Dendritic cell treated with granulocyte-macrophage colony-stimulating factor and Interleukin-4, amounts not matched to agents 40 ng/mL and 50 ng/mL, for 4 days (primary cell): ENCODE measurements around the gene CLEC18B.
"Not testable (repeated sequence)": the region's sequence is repeated elsewhere in the genome, so short reads cannot be mapped to it uniquely, and the experiment has no call there.

Experiments
- H3K27ac Mint-ChIP-seq: one replicate; pipeline ENCODE4 v1.8.0; 2022; ENCODE audit warnings: mild to moderate bottlenecking, mixed read lengths
- H3K27me3 Mint-ChIP-seq: one replicate; pipeline ENCODE4 v1.8.0; 2022; ENCODE audit warnings: mild to moderate bottlenecking, mixed read lengths
- H3K36me3 Mint-ChIP-seq: one replicate; pipeline ENCODE4 v1.8.0; 2022; ENCODE audit warnings: low read depth, mixed read lengths
- H3K4me1 Mint-ChIP-seq: one replicate; pipeline ENCODE4 v1.8.0; 2022; ENCODE audit warnings: low read depth, mixed read lengths
- H3K4me3 Mint-ChIP-seq: one replicate; pipeline ENCODE4 v1.8.0; 2022; ENCODE audit warnings: mild to moderate bottlenecking, moderate library complexity, mixed read lengths
- H3K9me3 Mint-ChIP-seq: one replicate; pipeline ENCODE4 v1.8.0; 2022; ENCODE audit warnings: mixed read lengths
- intact Hi-C: fragments of 100-400 bp; cut with micrococcal nuclease; formaldehyde crosslinking; loops from one replicate; pipeline ENCODE4 v1.15.0; 2022

CLEC18B gene

DNA sequence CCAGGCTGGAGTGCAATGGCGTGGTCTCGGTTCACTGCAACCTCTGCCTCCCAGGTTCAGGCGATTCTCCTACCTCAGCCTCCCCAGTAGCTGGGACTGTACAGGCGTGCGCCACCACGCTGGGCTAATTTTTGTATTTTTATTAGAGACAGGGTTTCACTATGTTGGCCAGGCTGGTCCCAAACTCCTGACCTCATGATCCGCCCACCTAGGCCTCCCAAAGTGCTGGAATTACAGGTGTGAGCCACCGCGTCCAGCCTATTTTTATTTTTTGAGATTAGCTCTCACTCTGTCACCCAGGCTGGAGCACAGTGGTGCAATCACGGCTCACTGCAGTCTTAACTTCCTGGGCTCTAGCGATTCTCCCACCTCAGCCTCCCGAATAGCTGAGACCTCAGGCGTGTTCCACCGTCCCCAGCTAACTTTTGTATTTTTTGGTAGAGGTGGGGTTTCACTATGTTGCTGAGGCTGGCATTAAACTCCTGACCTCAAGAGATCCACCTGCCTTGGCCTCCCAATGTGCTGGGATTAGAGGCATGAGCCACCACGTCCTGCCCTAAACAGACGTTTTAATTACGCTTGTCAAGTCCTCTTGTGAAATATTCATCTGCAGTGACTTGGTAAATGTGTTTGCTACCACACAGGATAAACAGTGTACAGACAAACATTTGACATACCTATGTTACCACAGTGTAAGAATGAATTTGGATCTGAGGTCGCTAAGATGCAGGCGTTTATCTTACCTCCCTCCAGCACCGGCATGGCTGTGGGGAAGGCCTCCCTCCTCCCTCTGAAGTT, 50.7 kb downstream of the CLEC18B start:
- H3K4me1 Mint-ChIP-seq = peaks cover 31% of the 10 kb centered on the region
- H3K27me3 Mint-ChIP-seq, H3K4me3 Mint-ChIP-seq, H3K9me3 Mint-ChIP-seq, intact Hi-C loops, H3K27ac Mint-ChIP-seq, H3K36me3 Mint-ChIP-seq: not testable (repeated sequence)

DNA sequence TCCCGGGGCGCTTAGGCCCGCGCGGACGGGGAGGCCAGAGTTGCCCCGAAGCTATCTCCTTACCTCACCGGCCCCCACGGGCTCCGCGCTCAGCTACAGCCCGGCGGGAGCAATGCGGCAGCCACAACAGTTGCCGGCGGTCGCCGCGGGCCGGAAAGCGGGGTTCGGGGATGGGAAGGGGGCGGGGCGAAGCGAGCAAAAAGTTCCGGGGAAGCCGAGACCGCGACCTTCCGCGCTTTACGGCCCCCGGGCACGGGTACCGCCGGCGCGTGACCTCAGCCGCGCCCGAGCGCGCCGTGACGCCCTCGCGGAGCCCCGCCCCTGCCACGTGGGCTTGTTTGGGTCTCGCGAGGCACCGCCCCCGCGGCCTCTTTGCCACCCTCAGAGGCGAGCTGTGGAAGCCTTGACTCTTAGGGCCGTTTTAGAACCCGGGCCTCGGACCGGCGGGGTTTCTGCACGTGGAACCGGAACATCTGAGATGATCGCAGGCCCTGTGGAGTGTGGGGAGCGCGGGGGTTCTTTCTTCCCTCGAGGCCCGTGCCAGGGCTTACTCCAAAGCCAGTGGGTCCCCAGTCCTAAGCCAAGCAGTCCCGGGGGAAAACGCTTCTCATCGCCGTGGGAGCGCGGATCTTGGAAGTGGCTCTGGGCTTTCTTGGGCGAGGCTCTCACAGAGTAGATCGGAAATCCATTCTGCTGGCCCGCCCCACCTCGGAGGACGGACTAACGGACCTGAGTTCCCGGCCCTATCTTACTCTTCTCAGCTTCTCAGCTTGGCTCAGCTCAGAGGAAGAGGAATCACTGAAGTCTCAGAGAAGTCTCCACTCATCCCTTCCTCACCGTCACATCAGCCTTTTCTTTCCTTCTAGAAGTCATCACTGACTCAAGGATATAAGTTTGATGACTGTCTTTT, 53.0 kb downstream of the CLEC18B start:
- intact Hi-C loops, H3K36me3 Mint-ChIP-seq, H3K9me3 Mint-ChIP-seq, H3K27me3 Mint-ChIP-seq: not testable (repeated sequence)
- peak overlapping the region; percentile 92 for H3K4me3 Mint-ChIP-seq
- peaks cover 31% of the 10 kb centered on the region for H3K4me1 Mint-ChIP-seq
- H3K27ac Mint-ChIP-seq = peak overlapping the region; percentile 92

DNA sequence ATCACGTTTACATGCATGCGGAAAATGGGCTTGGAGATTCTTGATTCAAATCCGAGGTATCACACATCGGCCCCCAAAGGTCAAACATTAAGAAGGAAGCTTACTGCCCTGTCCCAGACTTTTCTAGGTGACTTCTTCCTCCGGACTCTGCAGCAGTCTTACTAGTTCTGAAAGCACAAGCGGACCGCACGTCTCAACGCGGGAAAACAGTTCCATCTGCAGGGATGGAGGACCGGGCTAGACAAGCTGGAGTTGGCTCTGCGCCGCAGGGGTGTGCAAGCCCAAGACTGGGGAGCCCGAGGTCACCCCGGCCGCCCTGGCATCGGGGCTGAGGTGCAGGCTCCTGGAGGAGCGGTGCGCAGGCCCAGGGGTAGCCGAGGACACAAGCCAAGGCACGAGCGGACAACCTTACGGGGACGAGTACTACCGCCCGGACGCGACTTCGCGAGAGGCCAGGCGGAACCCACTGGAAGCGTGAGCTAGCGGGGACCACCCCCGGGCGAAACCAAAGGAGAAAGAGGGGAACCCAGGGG, 53.7 kb downstream of the CLEC18B start:
- Mint-ChIP-seq H3K27ac (peak overlapping the region; percentile 92), H3K4me3 (peak overlapping the region; percentile 92), H3K4me1 (peaks cover 26% of the 10 kb centered on the region)
- intact Hi-C loops, H3K36me3 Mint-ChIP-seq, H3K9me3 Mint-ChIP-seq, H3K27me3 Mint-ChIP-seq: not testable (repeated sequence)

DNA sequence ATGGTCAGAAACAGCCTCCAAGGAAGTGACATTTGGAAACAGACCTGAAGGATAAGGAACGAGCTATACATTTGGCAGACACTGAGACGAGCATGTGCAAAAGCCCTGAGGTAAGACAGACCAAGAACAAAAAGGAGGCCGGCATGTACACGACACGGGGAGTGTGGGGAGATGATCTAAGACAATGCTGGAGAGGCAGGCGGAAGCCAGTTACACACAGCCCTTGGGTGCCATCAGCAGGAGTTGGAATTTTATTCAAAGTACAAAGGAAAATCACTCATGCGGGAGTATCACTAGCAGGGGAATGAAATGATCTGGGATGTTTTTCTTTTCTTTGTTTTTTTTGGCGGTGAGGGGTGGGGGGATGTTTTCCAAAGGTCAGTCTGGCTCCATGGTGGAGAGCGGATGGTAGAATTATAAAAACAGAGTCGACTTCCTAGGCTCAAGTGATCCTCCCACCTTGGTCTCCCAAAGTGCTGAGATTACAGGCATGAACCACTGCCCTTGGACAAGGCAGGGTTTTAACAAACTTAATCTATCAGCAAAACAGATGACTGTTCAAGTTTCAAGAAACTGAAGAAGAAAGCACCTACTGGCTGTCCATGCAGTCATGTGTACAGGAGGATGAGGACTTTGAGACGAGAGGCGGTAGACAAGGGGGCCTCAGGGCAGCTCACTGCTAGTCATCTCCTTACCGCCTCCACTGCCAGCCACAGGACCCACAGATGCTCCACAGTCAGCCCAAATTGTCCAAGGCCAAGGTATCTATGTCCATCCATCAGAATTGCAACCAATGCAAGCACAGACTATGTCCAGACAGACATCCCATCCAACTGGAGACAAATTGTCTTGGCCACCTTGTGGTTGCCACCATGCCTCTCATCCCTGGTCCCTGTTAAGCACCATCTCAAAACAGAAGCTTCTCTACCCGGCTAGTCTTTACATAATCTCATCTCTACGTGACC, 59.4 kb downstream of the CLEC18B start:
- peaks cover 22% of the 10 kb centered on the region for H3K36me3 Mint-ChIP-seq
- intact Hi-C loops = loop anchor here (5.0 kb wide), 1 partner anchor 70 kb away; no protein-coding TSS in a partner anchor
- H3K4me3 Mint-ChIP-seq, H3K4me1 Mint-ChIP-seq, H3K27me3 Mint-ChIP-seq, H3K9me3 Mint-ChIP-seq, H3K27ac Mint-ChIP-seq: not testable (repeated sequence)
